HepG2 (cell line): Measurements from ENCODE around the gene OSBPL8. TPM values are rescaled to one million over a fixed set of nuclear protein-coding genes. Genes with fewer than 3 reads are reported as not detected.

Source experiments
- ATAC-seq: fragments of 200-7000 bp; cut with Tn5 transposase; 3 replicates; pipeline ENCODE4 v1.9.1; 2020; ENCODE audit warnings: mild to moderate bottlenecking, moderate library complexity
- BruUV-seq: library from RNA; stranded (reverse); fragments of 400-500 nt; replicated peaks from 2 replicates; lab custom pipeline; 2021; lab: Mats Ljungman, UMichigan
- CTCF ChIA-PET: fragments of 300-600 bp; formaldehyde crosslinking; extraction: SDS; loops from one replicate; lab custom pipeline; 2021; ENCODE audit warnings: low total read pairs, inconsistent platforms, low intra/inter-chr PET ratio; lab: Yijun Ruan, JAX
- POLR2A ChIA-PET: fragments of 350-600 bp; sonication (Branson Sonifier 250); formaldehyde crosslinking; loops from one replicate; lab custom pipeline; 2020; ENCODE audit warnings: antibody characterized with exemption, inconsistent platforms; lab: Yijun Ruan, JAX
- DNase-seq: peaks from one replicate; pipeline ENCODE4 v3.0.0-alpha.2; 2015; ENCODE audit warnings: low spot score
- FAIRE-seq: peaks from 3 replicates; lab custom pipeline; 2011; peaks lifted over from hg19 to GRCh38; lab: Jason Lieb, UNC
- H2AFZ ChIP-seq: one replicate; pipeline ENCODE4 v1.6.1; 2011; ENCODE audit warnings: low read length, inconsistent platforms
- H3K27ac ChIP-seq: fragments of 300-600 bp; 3 replicates; pipeline ENCODE4 v1.8.0; 2011; ENCODE audit warnings: mixed run types, mild to moderate bottlenecking, mixed read lengths, low read length, inconsistent platforms; ENCODE audit not compliant: insufficient read depth; ENCODE audit errors: extremely low read length
- H3K27me3 ChIP-seq, 2 experiments: fragments of 200-600 bp in 1 of 2; 2 replicates in 1 of 2; 3 replicates in 1 of 2; pipeline versions ENCODE4 v1.6.0 to v1.8.0; 2011; ENCODE audit warnings: low read length in 2 of 2, mild to moderate bottlenecking in 2 of 2, moderate library complexity in 2 of 2, inconsistent platforms in 1 of 2; ENCODE audit not compliant: insufficient read depth in 2 of 2, control insufficient read depth in 1 of 2
- H3K36me3 ChIP-seq, 2 experiments: fragments of 200-600 bp in 1 of 2; replicated peaks in 1 of 2; 2 replicates in 1 of 2; 3 replicates in 1 of 2; pipeline versions ENCODE4 v1.5.1 to v1.8.0; 2011; ENCODE audit warnings: low read length in 2 of 2, inconsistent platforms in 1 of 2; ENCODE audit not compliant: insufficient read depth in 2 of 2, control insufficient read depth in 1 of 2
- H3K4me1 ChIP-seq: 2 replicates; pipeline ENCODE4 v1.5.1; 2012; ENCODE audit warnings: low read length, inconsistent platforms; ENCODE audit not compliant: insufficient read depth
- H3K4me2 ChIP-seq: 2 replicates; pipeline ENCODE4 v1.6.0; 2011; ENCODE audit warnings: low read depth, low read length, inconsistent platforms
- H3K4me3 ChIP-seq, 3 experiments: fragments of 200-600 bp in 1 of 3; sonication (generic), shearing (Covaris generic) in 1 of 3; replicated peaks in 1 of 3; 2 replicates each; pipeline ENCODE4 v1.5.1; 2011 to 2016; ENCODE audit warnings: low read length in 3 of 3, inconsistent platforms in 2 of 3, low read depth in 2 of 3, mild to moderate bottlenecking in 2 of 3, control low read depth in 1 of 3, mixed read lengths in 1 of 3; ENCODE audit not compliant: insufficient read depth in 1 of 3
- H3K79me2 ChIP-seq: one replicate; pipeline ENCODE4 v1.6.1; 2011; ENCODE audit warnings: low read length, inconsistent platforms; ENCODE audit not compliant: insufficient read depth
- H3K9ac ChIP-seq: 2 replicates; pipeline ENCODE4 v1.6.0; 2011; ENCODE audit warnings: mild to moderate bottlenecking, low read depth, low read length, inconsistent platforms; ENCODE audit not compliant: insufficient read depth
- H3K9me3 ChIP-seq: 2 replicates; pipeline ENCODE4 v1.5.1; 2012; ENCODE audit warnings: mild to moderate bottlenecking, low read length
- H4K20me1 ChIP-seq: 2 replicates; pipeline ENCODE4 v1.6.0; 2011; ENCODE audit warnings: inconsistent platforms, mild to moderate bottlenecking, low read length, moderate library complexity; ENCODE audit not compliant: insufficient read depth
- CBFB ChIP-seq: sonication (generic); formaldehyde crosslinking; IDR thresholded peaks from 2 replicates; pipeline ENCODE4 v1.4.0; 2020; ENCODE audit warnings: missing genetic modification reagents
- HNRNPK ChIP-seq: fragments of 200-400 bp; formaldehyde crosslinking; IDR thresholded peaks from 2 replicates; pipeline ENCODE4 v1.6.1; 2018; ENCODE audit warnings: low read length, low read depth, moderate library complexity, mild to moderate bottlenecking; ENCODE audit not compliant: poor library complexity, severe bottlenecking
- WGBS: methylation state at CpG from one replicate; pipeline ENCODE4 v1.1.6; 2017; ENCODE audit warnings: low lambda C conversion rate; 5-methylcytosine and 5-hydroxymethylcytosine counted together
- in situ Hi-C: cut with HindIII; loops from 2 replicates; pipeline ENCODE4 v1.10.0; 2017; ENCODE audit warnings: low pct_unique_long_range_greater_than_20kb; ENCODE audit not compliant: extremely low pct_ligation_motif_present
- intact Hi-C: fragments of 100-400 bp; cut with micrococcal nuclease; formaldehyde crosslinking; loops from one replicate; pipeline ENCODE4 v1.10.0; 2022; ENCODE audit not compliant: unreplicated experiment
- polyA plus RNA-seq, 8 experiments: library from polyadenylated mRNA; depleted of rRNA in 3 of 8; stranded (reverse) in 7 of 8; unstranded in 1 of 8; fragments of >200 nt; fragmentation: Illumina TruSeq in 4 of 8; extraction: Trizol in 4 of 8; gene quantifications; 2 replicates each; pipeline versions ENCODE4 v1.2.1 to v1.2.3, GENCODE V29; 2011 to 2016; ENCODE audit warnings: low read depth in 4 of 8, missing spikeins in 1 of 8, mixed read lengths in 1 of 8; ENCODE audit not compliant: insufficient read depth in 1 of 8
- total RNA-seq, 5 experiments: library from RNA; depleted of rRNA; stranded (reverse); fragments of >200 nt; fragmentation: Illumina TruSeq; extraction: Trizol; gene quantifications; 2 replicates each; pipeline ENCODE4 v1.2.3, GENCODE V29; 2016; ENCODE audit warnings: low read depth in 1 of 5
- TF ChIP-seq, protein P1 (sequence below): sonication (generic); formaldehyde crosslinking; IDR thresholded peaks from 2 replicates; pipeline ENCODE4 v1.8.0; 2022; ENCODE audit warnings: mild to moderate bottlenecking, missing genetic modification reagents
- TF ChIP-seq, protein P2 (sequence below): sonication (generic); formaldehyde crosslinking; IDR thresholded peaks from 2 replicates; pipeline ENCODE4 v1.4.0; 2020; ENCODE audit warnings: missing genetic modification reagents

Gene OSBPL8
- total and polyA plus RNA-seq, 2 of the 13 experiments (the other 11 are each of a cell fraction or from before 2014, with no cell fraction given): 11.0 to 33.9 TPM

DNA sequence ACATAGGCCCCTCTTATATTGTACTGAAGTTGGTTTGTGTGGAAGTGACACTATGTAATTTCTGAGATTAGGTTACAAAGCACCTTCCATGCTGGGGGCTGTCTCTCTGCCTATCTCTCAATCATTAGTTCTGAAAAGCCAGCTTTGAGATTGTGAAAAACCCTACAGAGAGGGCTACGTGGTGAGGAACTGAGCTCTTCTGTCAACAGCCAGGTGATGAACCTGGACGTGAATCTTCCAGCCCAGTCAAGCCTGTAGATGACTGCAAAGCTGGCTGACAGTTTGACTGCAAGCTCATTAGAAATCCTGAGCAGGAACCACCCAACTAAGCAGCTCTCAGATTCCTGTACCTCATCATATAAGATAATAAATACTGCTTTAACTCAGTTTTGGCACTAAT is 175.0 kb downstream of the OSBPL8 start:
- H3K79me2 ChIP-seq: no peaks in the 10 kb centered on the region
- intact Hi-C loops: no loop called here
- H3K9me3 ChIP-seq: no peaks in the 10 kb centered on the region
- H3K4me2 ChIP-seq: no peak overlapping the region
- CTCF ChIA-PET: no interaction called here
- H3K4me3 ChIP-seq: no peak overlapping the region
- FAIRE-seq (no peak), ATAC-seq (no peak), DNase-seq (no peak)
- no peaks in the 10 kb centered on the region for H3K4me1 ChIP-seq
- no peaks in the 10 kb centered on the region for H3K27me3 ChIP-seq
- no peak overlapping the region for H2AFZ ChIP-seq
- H3K36me3 ChIP-seq: peaks cover 2 to 5% of the 10 kb centered on the region in 2 experiments; a peak in 3 of 5 replicates
- H4K20me1 ChIP-seq: no peaks in the 10 kb centered on the region
- no peak for TF ChIP-seq CBFB (CRISPR knock-in tag)
- TF ChIP-seq, protein P1, sequence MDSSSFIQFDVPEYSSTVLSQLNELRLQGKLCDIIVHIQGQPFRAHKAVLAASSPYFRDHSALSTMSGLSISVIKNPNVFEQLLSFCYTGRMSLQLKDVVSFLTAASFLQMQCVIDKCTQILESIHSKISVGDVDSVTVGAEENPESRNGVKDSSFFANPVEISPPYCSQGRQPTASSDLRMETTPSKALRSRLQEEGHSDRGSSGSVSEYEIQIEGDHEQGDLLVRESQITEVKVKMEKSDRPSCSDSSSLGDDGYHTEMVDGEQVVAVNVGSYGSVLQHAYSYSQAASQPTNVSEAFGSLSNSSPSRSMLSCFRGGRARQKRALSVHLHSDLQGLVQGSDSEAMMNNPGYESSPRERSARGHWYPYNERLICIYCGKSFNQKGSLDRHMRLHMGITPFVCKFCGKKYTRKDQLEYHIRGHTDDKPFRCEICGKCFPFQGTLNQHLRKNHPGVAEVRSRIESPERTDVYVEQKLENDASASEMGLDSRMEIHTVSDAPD (CRISPR knock-in tag): no peak
- TF ChIP-seq, protein P2, sequence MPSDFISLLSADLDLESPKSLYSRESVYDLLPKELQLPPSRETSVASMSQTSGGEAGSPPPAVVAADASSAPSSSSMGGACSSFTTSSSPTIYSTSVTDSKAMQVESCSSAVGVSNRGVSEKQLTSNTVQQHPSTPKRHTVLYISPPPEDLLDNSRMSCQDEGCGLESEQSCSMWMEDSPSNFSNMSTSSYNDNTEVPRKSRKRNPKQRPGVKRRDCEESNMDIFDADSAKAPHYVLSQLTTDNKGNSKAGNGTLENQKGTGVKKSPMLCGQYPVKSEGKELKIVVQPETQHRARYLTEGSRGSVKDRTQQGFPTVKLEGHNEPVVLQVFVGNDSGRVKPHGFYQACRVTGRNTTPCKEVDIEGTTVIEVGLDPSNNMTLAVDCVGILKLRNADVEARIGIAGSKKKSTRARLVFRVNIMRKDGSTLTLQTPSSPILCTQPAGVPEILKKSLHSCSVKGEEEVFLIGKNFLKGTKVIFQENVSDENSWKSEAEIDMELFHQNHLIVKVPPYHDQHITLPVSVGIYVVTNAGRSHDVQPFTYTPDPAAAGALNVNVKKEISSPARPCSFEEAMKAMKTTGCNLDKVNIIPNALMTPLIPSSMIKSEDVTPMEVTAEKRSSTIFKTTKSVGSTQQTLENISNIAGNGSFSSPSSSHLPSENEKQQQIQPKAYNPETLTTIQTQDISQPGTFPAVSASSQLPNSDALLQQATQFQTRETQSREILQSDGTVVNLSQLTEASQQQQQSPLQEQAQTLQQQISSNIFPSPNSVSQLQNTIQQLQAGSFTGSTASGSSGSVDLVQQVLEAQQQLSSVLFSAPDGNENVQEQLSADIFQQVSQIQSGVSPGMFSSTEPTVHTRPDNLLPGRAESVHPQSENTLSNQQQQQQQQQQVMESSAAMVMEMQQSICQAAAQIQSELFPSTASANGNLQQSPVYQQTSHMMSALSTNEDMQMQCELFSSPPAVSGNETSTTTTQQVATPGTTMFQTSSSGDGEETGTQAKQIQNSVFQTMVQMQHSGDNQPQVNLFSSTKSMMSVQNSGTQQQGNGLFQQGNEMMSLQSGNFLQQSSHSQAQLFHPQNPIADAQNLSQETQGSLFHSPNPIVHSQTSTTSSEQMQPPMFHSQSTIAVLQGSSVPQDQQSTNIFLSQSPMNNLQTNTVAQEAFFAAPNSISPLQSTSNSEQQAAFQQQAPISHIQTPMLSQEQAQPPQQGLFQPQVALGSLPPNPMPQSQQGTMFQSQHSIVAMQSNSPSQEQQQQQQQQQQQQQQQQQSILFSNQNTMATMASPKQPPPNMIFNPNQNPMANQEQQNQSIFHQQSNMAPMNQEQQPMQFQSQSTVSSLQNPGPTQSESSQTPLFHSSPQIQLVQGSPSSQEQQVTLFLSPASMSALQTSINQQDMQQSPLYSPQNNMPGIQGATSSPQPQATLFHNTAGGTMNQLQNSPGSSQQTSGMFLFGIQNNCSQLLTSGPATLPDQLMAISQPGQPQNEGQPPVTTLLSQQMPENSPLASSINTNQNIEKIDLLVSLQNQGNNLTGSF (CRISPR knock-in tag): no peak
- no peak for TF ChIP-seq HNRNPK
- H3K9ac ChIP-seq: no peak overlapping the region
- in situ Hi-C loops: no loop called here
- POLR2A ChIA-PET: no interaction called here
- BruUV-seq: no TSS peak
- 88% methylated on average over 2 of the region's 2 CpGs for WGBS
- H3K27ac ChIP-seq: no peak overlapping the region
